MCF 10A (cell line): ENCODE measurements around the gene FBXL22. TPM values are rescaled to one million over a fixed set of nuclear protein-coding genes. Genes with fewer than 3 reads are reported as not detected.

Experiments
- BruUV-seq: library from RNA; stranded (reverse); fragments of 400-500 nt; replicated peaks from 2 replicates; lab custom pipeline; 2021; lab: Mats Ljungman, UMichigan
- CTCF ChIA-PET: fragments of 300-600 bp; sonication (Branson Sonifier 250); formaldehyde crosslinking; extraction: SDS; loops from one replicate; lab custom pipeline; 2021; ENCODE audit warnings: antibody characterized with exemption, inconsistent platforms; lab: Yijun Ruan, JAX
- POLR2A ChIA-PET: fragments of 300-600, 350-650 bp; sonication (Branson Sonifier 250); formaldehyde crosslinking; extraction: SDS; loops from one replicate; lab custom pipeline; 2020; ENCODE audit warnings: antibody characterized with exemption, inconsistent platforms; lab: Yijun Ruan, JAX
- DNase-seq: peaks from one replicate; pipeline ENCODE4 v3.0.0-alpha.2; 2018; ENCODE audit not compliant: unreplicated experiment
- H3K27ac Mint-ChIP-seq: one replicate; pipeline ENCODE4 v1.8.0; 2022; ENCODE audit warnings: mild to moderate bottlenecking, low read depth, mixed read lengths; ENCODE audit not compliant: unreplicated experiment
- H3K27me3 Mint-ChIP-seq: one replicate; pipeline ENCODE4 v1.8.0; 2022; ENCODE audit warnings: mixed read lengths; ENCODE audit not compliant: insufficient read depth, unreplicated experiment
- H3K36me3 Mint-ChIP-seq: one replicate; pipeline ENCODE4 v1.8.0; 2022; ENCODE audit warnings: mild to moderate bottlenecking, moderate library complexity, mixed read lengths; ENCODE audit not compliant: insufficient read depth, unreplicated experiment
- H3K4me1 Mint-ChIP-seq: one replicate; pipeline ENCODE4 v1.8.0; 2022; ENCODE audit warnings: mixed read lengths; ENCODE audit not compliant: insufficient read depth, unreplicated experiment
- H3K4me3 Mint-ChIP-seq: one replicate; pipeline ENCODE4 v1.8.0; 2022; ENCODE audit warnings: mild to moderate bottlenecking, moderate library complexity, mixed read lengths; ENCODE audit not compliant: unreplicated experiment
- H3K9me3 Mint-ChIP-seq: one replicate; pipeline ENCODE4 v1.8.0; 2022; ENCODE audit warnings: mixed read lengths; ENCODE audit not compliant: unreplicated experiment
- intact Hi-C: fragments of 100-400 bp; cut with micrococcal nuclease; formaldehyde crosslinking; loops from 2 replicates; pipeline ENCODE4 v1.14.1; 2022
- total RNA-seq: library from RNA; stranded (reverse); gene quantifications from 2 replicates; pipeline ENCODE4 v1.2.3, GENCODE V29; 2022
- TF ChIP-seq, protein P1 (sequence below): fragments of 200-600 bp; IDR thresholded peaks from one replicate; pipeline ENCODE4 v1.8.0; 2022; ENCODE audit warnings: antibody characterized with exemption, mild to moderate bottlenecking; ENCODE audit not compliant: unreplicated experiment

FBXL22 gene
- total RNA-seq, 1 experiment from 2014 or later: 0.58 TPM

DNA sequence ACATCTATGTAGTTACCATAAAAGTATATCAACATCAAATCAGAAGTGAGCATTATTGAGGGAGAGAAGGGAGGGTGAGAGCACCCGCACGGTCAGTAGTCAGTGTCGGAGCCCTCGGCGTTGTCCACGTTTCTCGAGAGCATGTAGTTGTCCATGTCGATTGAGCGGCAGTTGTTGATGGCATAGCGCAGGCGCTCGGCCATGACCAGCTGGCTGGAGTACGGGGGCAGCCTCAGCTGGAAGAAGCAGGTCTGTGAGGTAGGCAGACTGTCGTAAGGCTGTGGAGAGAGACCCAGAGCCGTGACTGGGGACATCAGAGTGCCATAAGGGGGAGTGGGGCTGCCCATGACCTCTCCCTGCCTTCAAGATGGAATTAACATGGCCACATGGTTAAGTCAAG lies 11.8 kb downstream of the FBXL22 start:
- POLR2A ChIA-PET: interaction anchor here (0.6 to 3.1 kb wide), 2 partner anchors 8 to 591 kb away, joined by 3 to 25 read pairs; no protein-coding TSS in a partner anchor
- H3K4me3 Mint-ChIP-seq: no peak overlapping the region
- TF ChIP-seq, protein P1, sequence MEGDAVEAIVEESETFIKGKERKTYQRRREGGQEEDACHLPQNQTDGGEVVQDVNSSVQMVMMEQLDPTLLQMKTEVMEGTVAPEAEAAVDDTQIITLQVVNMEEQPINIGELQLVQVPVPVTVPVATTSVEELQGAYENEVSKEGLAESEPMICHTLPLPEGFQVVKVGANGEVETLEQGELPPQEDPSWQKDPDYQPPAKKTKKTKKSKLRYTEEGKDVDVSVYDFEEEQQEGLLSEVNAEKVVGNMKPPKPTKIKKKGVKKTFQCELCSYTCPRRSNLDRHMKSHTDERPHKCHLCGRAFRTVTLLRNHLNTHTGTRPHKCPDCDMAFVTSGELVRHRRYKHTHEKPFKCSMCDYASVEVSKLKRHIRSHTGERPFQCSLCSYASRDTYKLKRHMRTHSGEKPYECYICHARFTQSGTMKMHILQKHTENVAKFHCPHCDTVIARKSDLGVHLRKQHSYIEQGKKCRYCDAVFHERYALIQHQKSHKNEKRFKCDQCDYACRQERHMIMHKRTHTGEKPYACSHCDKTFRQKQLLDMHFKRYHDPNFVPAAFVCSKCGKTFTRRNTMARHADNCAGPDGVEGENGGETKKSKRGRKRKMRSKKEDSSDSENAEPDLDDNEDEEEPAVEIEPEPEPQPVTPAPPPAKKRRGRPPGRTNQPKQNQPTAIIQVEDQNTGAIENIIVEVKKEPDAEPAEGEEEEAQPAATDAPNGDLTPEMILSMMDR: no peak
- no TSS peak for BruUV-seq
- no peak overlapping the region for H3K27ac Mint-ChIP-seq
- H3K9me3 Mint-ChIP-seq: no peaks in the 10 kb centered on the region
- CTCF ChIA-PET: interaction anchor here (0.5 to 2.7 kb wide), 8 partner anchors 9 to 462 kb away, joined by 3 to 23 read pairs (median 3); no protein-coding TSS in a partner anchor
- peaks cover 7% of the 10 kb centered on the region for H3K4me1 Mint-ChIP-seq
- intact Hi-C loops: no loop called here
- no peak for DNase-seq
- H3K36me3 Mint-ChIP-seq: peaks cover 6% of the 10 kb centered on the region
- no peaks in the 10 kb centered on the region for H3K27me3 Mint-ChIP-seq

DNA sequence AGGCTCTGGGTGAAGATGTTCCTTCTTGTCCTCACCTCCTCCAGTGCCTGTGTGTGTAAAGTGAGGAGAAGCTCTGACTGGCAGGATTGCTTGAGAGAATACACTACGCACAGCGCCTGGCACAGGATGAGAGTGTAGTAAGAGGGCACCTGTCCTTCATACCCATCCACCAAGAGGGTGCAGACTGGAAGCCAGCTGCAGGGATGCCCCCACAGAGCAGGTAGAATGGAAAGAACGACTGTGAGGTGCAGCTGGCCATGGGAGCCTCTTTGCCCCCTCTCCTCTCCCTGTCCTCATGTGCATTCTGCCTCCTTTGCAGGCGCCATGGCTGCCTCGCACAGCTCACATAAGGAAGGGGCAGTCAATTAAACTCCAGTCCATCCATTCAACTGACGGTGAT lies 12.3 kb downstream of the FBXL22 start:
- no peaks in the 10 kb centered on the region for H3K9me3 Mint-ChIP-seq
- no peaks in the 10 kb centered on the region for H3K27me3 Mint-ChIP-seq
- TF ChIP-seq, protein P1: no peak
- BruUV-seq: no TSS peak
- no peak overlapping the region for H3K4me3 Mint-ChIP-seq
- POLR2A ChIA-PET: interaction anchor here (0.6 to 3.1 kb wide), 4 partner anchors 9 to 591 kb away, joined by 3 to 25 read pairs (median 4); partner anchors contain the start of gene CIAO2A
- intact Hi-C loops: no loop called here
- CTCF ChIA-PET: interaction anchor here (0.6 to 2.7 kb wide), 27 partner anchors 8 to 553 kb away, joined by 3 to 23 read pairs (median 4); partner anchors contain the start of gene PPIB
- no peak for DNase-seq
- H3K4me1 Mint-ChIP-seq: peaks cover 7% of the 10 kb centered on the region
- no peak overlapping the region for H3K27ac Mint-ChIP-seq
- peaks cover 6% of the 10 kb centered on the region for H3K36me3 Mint-ChIP-seq

DNA sequence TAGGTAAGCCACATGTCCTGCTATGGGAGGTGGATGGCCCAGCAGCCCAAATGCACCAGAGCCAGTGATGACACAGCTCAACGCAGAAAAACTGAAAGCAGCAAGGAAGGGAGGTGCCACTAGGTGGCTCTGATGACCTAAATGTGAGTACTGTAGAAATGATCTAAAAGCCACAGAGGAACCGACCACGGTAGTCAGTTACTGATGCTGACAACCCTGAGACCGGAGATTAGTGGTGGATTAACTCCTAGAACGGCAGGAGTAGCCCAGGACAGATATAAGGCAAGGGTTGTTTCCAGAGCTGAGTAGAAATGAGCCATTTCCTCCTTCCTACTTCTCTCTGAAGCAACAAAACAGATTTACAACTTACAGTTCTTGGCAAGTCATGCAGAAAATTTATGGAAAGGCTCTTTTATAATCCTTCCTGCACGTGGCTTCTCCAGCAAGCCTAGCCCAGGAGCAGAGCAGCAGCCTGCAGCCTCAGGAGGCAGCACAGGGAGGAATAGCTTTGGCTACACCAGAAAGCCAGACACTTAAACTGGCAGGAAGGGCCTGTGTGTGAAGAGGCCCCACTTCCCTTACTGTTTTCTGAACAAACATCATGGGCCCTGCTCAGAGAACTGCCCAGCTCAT lies 13.1 kb downstream of the FBXL22 start:
- Mint-ChIP-seq H3K4me3 (no peak overlapping the region), H3K36me3 (peaks cover 13% of the 10 kb centered on the region), H3K27ac (no peak overlapping the region), H3K4me1 (peaks cover 7% of the 10 kb centered on the region), H3K9me3 (no peaks in the 10 kb centered on the region), H3K27me3 (no peaks in the 10 kb centered on the region)
- intact Hi-C loops: loop anchor here (1.0 to 2.0 kb wide), 2 partner anchors 280 to 457 kb away; no protein-coding TSS in a partner anchor
- TF ChIP-seq, protein P1: peak; percentile 50
- ChIA-PET POLR2A (interaction anchor here (0.7 to 3.1 kb wide), 4 partner anchors 9 to 483 kb away, joined by 4 to 25 read pairs (median 4); partner anchors contain the start of gene CIAO2A), CTCF (interaction anchor here (0.6 to 2.7 kb wide), 29 partner anchors 9 to 553 kb away, joined by 3 to 23 read pairs (median 3); partner anchors contain the start of gene PPIB)
- DNase-seq: peak; percentile 78
- no TSS peak for BruUV-seq

DNA sequence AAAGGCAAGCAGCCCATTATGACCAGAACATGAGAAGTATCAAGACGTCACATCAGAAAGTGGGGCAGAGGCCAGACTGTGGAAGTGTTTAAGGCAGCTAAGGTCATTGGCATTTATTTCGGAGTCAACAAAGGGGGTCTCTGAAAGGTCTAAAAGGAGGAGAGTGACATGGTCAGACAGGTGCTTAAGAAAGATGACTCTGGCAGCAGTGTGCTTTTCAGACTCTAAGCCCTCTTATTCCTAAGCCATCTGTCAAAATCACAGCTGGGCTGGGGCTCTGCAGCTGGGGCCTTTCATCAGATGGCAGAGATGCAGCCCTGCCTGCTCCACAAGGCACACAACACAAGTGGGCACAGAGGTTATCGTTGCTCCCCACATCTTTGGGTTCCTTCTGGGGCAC lies 14.0 kb downstream of the FBXL22 start:
- POLR2A ChIA-PET: interaction anchor here (1.7 to 3.1 kb wide), 2 partner anchors 10 to 482 kb away, joined by 4 to 25 read pairs; partner anchors contain the start of gene CIAO2A
- H3K4me3 Mint-ChIP-seq: no peak overlapping the region
- H3K4me1 Mint-ChIP-seq: peaks cover 7% of the 10 kb centered on the region
- intact Hi-C loops: loop anchor here (2.0 kb wide), 1 partner anchor 280 kb away; no protein-coding TSS in a partner anchor
- no peaks in the 10 kb centered on the region for H3K9me3 Mint-ChIP-seq
- no TSS peak for BruUV-seq
- no peaks in the 10 kb centered on the region for H3K27me3 Mint-ChIP-seq
- no peak overlapping the region for H3K27ac Mint-ChIP-seq
- no peak for DNase-seq
- CTCF ChIA-PET: interaction anchor here (0.7 to 2.7 kb wide), 12 partner anchors 12 to 539 kb away, joined by 3 to 23 read pairs (median 4); no protein-coding TSS in a partner anchor
- TF ChIP-seq, protein P1: no peak
- H3K36me3 Mint-ChIP-seq: peaks cover 15% of the 10 kb centered on the region
